ENCODE results near the gene RCSD1. TPM values are rescaled to one million over a fixed set of nuclear protein-coding genes. Genes with fewer than 3 reads are reported as not detected.

Gene RCSD1
- total RNA-seq, 1 experiment from 2014 or later: 0.50 TPM

DNA sequence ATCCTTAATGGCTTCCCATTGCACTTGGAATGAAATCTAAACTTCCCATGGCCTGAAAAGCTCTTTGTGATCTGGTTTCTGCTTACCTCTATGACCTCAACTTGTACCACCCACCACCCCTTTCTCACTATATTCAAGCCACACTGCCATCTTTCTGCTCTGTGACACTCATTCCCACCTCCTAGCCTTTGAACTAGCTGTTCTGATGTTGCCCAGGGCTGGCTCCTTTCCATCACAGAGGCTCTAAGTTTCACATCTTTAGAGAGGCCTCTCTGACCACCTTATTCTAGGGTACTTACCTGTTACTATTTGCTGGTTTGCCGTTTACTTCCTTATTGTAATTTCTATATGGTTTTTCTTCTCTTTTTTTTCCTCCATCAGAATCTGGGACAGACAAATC is 96.0 kb downstream of the RCSD1 start:
- DNase-seq (ENCODE audit: low spot score) (no peak), ATAC-seq (no peak)
- H3K4me1 Mint-ChIP-seq: peaks cover 41% of the 10 kb centered on the region
- CTCF ChIA-PET: no interaction called here
- H3K4me3 Mint-ChIP-seq: no peak overlapping the region
- H3K27ac Mint-ChIP-seq: no peak overlapping the region
- H3K27me3 Mint-ChIP-seq (ENCODE audit: low read depth): no peaks in the 10 kb centered on the region
- H3K9me3 Mint-ChIP-seq: no peaks in the 10 kb centered on the region
- TF ChIP-seq ESRRA (CRISPR knock-in tag; IDR thresholded peaks at IDR 0.05; ENCODE audit: borderline replicate concordance): no peak
- TF ChIP-seq, protein P1, sequence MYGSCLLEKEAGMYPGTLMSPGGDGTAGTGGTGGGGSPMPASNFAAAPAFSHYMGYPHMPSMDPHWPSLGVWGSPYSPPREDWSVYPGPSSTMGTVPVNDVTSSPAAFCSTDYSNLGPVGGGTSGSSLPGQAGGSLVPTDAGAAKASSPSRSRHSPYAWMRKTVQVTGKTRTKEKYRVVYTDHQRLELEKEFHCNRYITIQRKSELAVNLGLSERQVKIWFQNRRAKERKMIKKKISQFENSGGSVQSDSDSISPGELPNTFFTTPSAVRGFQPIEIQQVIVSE (CRISPR knock-in tag; IDR thresholded peaks at IDR 0.05; ENCODE audit: borderline replicate concordance): no peak
- no peak for TF ChIP-seq TEAD4 (CRISPR knock-in tag; IDR thresholded peaks at IDR 0.05)
- TF ChIP-seq NR2C2 (CRISPR knock-in tag; IDR thresholded peaks at IDR 0.05): no peak
- no peak for TF ChIP-seq CREM (CRISPR knock-in tag; IDR thresholded peaks at IDR 0.05)
- TF ChIP-seq, protein P2, sequence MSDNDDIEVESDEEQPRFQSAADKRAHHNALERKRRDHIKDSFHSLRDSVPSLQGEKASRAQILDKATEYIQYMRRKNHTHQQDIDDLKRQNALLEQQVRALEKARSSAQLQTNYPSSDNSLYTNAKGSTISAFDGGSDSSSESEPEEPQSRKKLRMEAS (CRISPR knock-in tag; IDR thresholded peaks at IDR 0.05): no peak
- TF ChIP-seq SOX15 (CRISPR knock-in tag; IDR thresholded peaks at IDR 0.05): no peak
- peaks cover 16% of the 10 kb centered on the region for H3K36me3 Mint-ChIP-seq
- POLR2A ChIA-PET: no interaction called here

DNA sequence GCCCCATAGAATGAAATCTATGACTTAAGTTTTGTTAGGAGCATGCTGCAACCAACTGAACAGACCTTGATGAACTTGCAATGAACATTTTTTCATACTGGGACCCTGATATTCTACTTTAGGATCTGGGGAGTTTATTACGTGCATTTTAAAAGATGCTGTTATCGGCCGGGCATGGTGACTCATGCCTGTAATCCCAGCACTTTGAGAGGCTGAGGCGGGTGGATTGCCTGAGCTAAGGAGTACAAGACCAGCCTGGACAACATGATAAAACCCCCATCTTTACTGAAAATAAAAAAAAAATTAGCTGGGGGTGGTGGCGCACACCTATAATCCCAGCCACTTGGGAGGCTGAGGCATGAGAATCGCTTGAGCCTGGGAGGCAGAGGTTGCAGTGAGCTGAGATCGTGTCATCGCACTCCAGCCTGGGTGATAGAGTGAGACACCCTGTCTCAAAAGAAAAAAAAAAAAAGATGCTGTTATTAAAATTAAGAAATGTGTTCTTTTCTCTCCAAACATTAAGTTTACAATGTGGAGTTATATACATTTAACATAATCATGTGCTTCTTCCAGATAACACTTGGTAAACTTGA is 98.9 kb downstream of the RCSD1 start:
- CTCF ChIA-PET: no interaction called here
- Mint-ChIP-seq H3K9me3 (no peaks in the 10 kb centered on the region), H3K36me3 (peaks cover 23% of the 10 kb centered on the region), H3K27ac (no peak overlapping the region), H3K4me3 (no peak overlapping the region), H3K27me3 (ENCODE audit: low read depth) (no peaks in the 10 kb centered on the region), H3K4me1 (peaks cover 28% of the 10 kb centered on the region)
- POLR2A ChIA-PET: no interaction called here
- TF ChIP-seq, protein P3, sequence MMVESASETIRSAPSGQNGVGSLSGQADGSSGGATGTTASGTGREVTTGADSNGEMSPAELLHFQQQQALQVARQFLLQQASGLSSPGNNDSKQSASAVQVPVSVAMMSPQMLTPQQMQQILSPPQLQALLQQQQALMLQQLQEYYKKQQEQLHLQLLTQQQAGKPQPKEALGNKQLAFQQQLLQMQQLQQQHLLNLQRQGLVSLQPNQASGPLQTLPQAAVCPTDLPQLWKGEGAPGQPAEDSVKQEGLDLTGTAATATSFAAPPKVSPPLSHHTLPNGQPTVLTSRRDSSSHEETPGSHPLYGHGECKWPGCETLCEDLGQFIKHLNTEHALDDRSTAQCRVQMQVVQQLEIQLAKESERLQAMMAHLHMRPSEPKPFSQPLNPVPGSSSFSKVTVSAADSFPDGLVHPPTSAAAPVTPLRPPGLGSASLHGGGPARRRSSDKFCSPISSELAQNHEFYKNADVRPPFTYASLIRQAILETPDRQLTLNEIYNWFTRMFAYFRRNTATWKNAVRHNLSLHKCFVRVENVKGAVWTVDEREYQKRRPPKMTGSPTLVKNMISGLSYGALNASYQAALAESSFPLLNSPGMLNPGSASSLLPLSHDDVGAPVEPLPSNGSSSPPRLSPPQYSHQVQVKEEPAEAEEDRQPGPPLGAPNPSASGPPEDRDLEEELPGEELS (CRISPR knock-in tag; IDR thresholded peaks at IDR 0.05): no peak
- TF ChIP-seq ESRRA (CRISPR knock-in tag; IDR thresholded peaks at IDR 0.05; ENCODE audit: borderline replicate concordance): no peak
- no peak for TF ChIP-seq ZNF317 (CRISPR knock-in tag; IDR thresholded peaks at IDR 0.05; ENCODE audit: borderline replicate concordance, low read depth)
- no peak for TF ChIP-seq CBFB (CRISPR knock-in tag; IDR thresholded peaks at IDR 0.05; ENCODE audit: low read depth)
- DNase-seq (ENCODE audit: low spot score): no peak
- ATAC-seq: no peak

DNA sequence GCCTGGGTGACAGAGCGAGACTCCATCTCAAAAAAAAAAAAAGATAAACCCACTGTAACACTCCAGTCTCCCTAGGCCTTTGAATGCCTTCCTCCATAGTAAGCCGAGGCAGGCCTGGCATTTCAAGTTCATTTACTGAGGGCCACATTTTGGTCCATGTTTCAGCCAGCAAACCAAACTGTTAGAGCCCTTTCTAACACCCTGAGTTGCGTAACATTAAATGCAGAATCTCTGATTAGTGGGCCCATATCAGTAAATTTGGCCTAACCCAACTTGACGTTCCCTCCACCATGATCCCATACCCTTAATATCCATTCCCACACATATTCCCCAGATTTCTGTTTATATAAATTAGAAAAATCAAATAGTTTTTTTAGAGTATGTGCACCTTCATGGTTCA is 104.2 kb downstream of the RCSD1 start:
- CTCF ChIA-PET: interaction anchor here (1.0 kb wide), 1 partner anchor 69 kb away, joined by 3 read pairs; no protein-coding TSS in a partner anchor

More for the DNA sequence above, 104.2 kb downstream of the RCSD1 start:
- peaks cover 6% of the 10 kb centered on the region for H3K9me3 Mint-ChIP-seq
- TF ChIP-seq ZNF423 (CRISPR knock-in tag; IDR thresholded peaks at IDR 0.05) (no peak), FOXP1 (CRISPR knock-in tag; IDR thresholded peaks at IDR 0.05; ENCODE audit: borderline replicate concordance) (no peak), NR2C2 (CRISPR knock-in tag; IDR thresholded peaks at IDR 0.05) (no peak), KAT7 (CRISPR knock-in tag; IDR thresholded peaks at IDR 0.05; ENCODE audit: borderline replicate concordance) (no peak), ESRRA (CRISPR knock-in tag; IDR thresholded peaks at IDR 0.05; ENCODE audit: borderline replicate concordance) (no peak), ELF4 (CRISPR knock-in tag; IDR thresholded peaks at IDR 0.05; ENCODE audit: low read depth) (no peak), ZBTB21 (CRISPR knock-in tag; IDR thresholded peaks at IDR 0.05; ENCODE audit: borderline replicate concordance) (no peak)
- TF ChIP-seq, protein P4, sequence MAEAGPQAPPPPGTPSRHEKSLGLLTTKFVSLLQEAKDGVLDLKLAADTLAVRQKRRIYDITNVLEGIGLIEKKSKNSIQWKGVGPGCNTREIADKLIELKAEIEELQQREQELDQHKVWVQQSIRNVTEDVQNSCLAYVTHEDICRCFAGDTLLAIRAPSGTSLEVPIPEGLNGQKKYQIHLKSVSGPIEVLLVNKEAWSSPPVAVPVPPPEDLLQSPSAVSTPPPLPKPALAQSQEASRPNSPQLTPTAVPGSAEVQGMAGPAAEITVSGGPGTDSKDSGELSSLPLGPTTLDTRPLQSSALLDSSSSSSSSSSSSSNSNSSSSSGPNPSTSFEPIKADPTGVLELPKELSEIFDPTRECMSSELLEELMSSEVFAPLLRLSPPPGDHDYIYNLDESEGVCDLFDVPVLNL (CRISPR knock-in tag; IDR thresholded peaks at IDR 0.05; ENCODE audit: borderline replicate concordance, low read depth): no peak
- TF ChIP-seq, protein P5, sequence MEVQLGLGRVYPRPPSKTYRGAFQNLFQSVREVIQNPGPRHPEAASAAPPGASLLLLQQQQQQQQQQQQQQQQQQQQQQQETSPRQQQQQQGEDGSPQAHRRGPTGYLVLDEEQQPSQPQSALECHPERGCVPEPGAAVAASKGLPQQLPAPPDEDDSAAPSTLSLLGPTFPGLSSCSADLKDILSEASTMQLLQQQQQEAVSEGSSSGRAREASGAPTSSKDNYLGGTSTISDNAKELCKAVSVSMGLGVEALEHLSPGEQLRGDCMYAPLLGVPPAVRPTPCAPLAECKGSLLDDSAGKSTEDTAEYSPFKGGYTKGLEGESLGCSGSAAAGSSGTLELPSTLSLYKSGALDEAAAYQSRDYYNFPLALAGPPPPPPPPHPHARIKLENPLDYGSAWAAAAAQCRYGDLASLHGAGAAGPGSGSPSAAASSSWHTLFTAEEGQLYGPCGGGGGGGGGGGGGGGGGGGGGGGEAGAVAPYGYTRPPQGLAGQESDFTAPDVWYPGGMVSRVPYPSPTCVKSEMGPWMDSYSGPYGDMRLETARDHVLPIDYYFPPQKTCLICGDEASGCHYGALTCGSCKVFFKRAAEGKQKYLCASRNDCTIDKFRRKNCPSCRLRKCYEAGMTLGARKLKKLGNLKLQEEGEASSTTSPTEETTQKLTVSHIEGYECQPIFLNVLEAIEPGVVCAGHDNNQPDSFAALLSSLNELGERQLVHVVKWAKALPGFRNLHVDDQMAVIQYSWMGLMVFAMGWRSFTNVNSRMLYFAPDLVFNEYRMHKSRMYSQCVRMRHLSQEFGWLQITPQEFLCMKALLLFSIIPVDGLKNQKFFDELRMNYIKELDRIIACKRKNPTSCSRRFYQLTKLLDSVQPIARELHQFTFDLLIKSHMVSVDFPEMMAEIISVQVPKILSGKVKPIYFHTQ (CRISPR knock-in tag; IDR thresholded peaks at IDR 0.05): no peak
- TF ChIP-seq, protein P6, sequence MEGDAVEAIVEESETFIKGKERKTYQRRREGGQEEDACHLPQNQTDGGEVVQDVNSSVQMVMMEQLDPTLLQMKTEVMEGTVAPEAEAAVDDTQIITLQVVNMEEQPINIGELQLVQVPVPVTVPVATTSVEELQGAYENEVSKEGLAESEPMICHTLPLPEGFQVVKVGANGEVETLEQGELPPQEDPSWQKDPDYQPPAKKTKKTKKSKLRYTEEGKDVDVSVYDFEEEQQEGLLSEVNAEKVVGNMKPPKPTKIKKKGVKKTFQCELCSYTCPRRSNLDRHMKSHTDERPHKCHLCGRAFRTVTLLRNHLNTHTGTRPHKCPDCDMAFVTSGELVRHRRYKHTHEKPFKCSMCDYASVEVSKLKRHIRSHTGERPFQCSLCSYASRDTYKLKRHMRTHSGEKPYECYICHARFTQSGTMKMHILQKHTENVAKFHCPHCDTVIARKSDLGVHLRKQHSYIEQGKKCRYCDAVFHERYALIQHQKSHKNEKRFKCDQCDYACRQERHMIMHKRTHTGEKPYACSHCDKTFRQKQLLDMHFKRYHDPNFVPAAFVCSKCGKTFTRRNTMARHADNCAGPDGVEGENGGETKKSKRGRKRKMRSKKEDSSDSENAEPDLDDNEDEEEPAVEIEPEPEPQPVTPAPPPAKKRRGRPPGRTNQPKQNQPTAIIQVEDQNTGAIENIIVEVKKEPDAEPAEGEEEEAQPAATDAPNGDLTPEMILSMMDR (IDR thresholded peaks at IDR 0.05): no peak
- H3K4me1 Mint-ChIP-seq: peaks cover 5% of the 10 kb centered on the region
- no peak for ATAC-seq
- H3K36me3 Mint-ChIP-seq: peaks cover 34% of the 10 kb centered on the region
- H3K27ac Mint-ChIP-seq: no peak overlapping the region
- H3K27me3 Mint-ChIP-seq (ENCODE audit: low read depth): no peaks in the 10 kb centered on the region
- DNase-seq (ENCODE audit: low spot score): no peak
- H3K4me3 Mint-ChIP-seq: no peak overlapping the region
- POLR2A ChIA-PET: no interaction called here

Data from WTC11 (cell line).